Measurements from ENCODE around the gene SLC25A10.

GRCh38 chr17:81696218-81696941 lies 15.7 kb upstream of the SLC25A10 start:
- no peak for TF ChIP-seq CTCF (conservative IDR thresholded peaks at IDR 0.05 in 1 of 2, IDR thresholded peaks at IDR 0.05 in 1 of 2; ENCODE audit: extremely low read depth in 1 of 2, insufficient read depth in 1 of 2, low read depth in 1 of 2, low read length in 2 of 2)
- TF ChIP-seq EZH2 (IDR thresholded peaks at IDR 0.05; ENCODE audit: borderline replicate concordance, low read length), result no peak

Measured in mammary epithelial cell (primary cell).